HG02970 (cell line): ENCODE data around the gene CCR7.

ENCODE experiments used
- ATAC-seq: cut with Tn5 transposase; IDR thresholded peaks from one replicate; pipeline ENCODE4 v1.9.1; 2021; ENCODE audit warnings: mild to moderate bottlenecking, moderate library complexity, moderate number of reproducible peaks; ENCODE audit not compliant: unreplicated experiment, low FRiP score

Gene CCR7

GRCh38 chr17:40522250-40522960, 42.9 kb downstream of the CCR7 start:
- ATAC-seq = no peak

- ATAC-seq = no peak
Measured at GRCh38 chr17:40520991-40521453, 44.2 kb downstream of the CCR7 start.

- no peak for ATAC-seq
Measured at GRCh38 chr17:40519089-40519775, 46.0 kb downstream of the CCR7 start.

- no peak for ATAC-seq
Measured at GRCh38 chr17:40518401-40519088, 46.7 kb downstream of the CCR7 start.

- ATAC-seq = no peak
Measured at GRCh38 chr17:40517981-40518380, 47.3 kb downstream of the CCR7 start.

- no peak for ATAC-seq
Measured at GRCh38 chr17:40517286-40517662, 48.0 kb downstream of the CCR7 start.

- no peak for ATAC-seq
Measured at GRCh38 chr17:40516581-40517285, 48.5 kb downstream of the CCR7 start.

GRCh38 chr17:40515491-40516041, 49.7 kb downstream of the CCR7 start:
- no peak for ATAC-seq

- ATAC-seq = no peak
Measured at GRCh38 chr17:40515011-40515410, 50.3 kb downstream of the CCR7 start.

- ATAC-seq = no peak
Measured at GRCh38 chr17:40514013-40514875, 51.0 kb downstream of the CCR7 start.

- ATAC-seq = no peak
Measured at GRCh38 chr17:40511667-40512220, 53.5 kb downstream of the CCR7 start.

GRCh38 chr17:40511136-40511535, 54.1 kb downstream of the CCR7 start:
- no peak for ATAC-seq

GRCh38 chr17:40510328-40510648, 55.0 kb downstream of the CCR7 start:
- ATAC-seq = no peak

GRCh38 chr17:40509626-40510327, 55.5 kb downstream of the CCR7 start:
- no peak for ATAC-seq

- ATAC-seq = no peak
Measured at GRCh38 chr17:40506786-40507185, 58.5 kb downstream of the CCR7 start.
